CD4-positive, alpha-beta memory T cell (primary cell): ENCODE results near the gene MAFB. TPM values are rescaled to one million over a fixed set of nuclear protein-coding genes. Genes with fewer than 3 reads are reported as not detected.

Experiments
- CTCF ChIA-PET: fragments of 350-600 bp; sonication (Branson Sonifier 250); formaldehyde crosslinking; loops from one replicate; lab custom pipeline; 2021; ENCODE audit warnings: inconsistent platforms; ENCODE audit not compliant: partially characterized antibody; lab: Charles Lee
- POLR2A ChIA-PET: fragments of 350-600 bp; sonication (Branson Sonifier 250); formaldehyde crosslinking; loops from one replicate; lab custom pipeline; 2021; ENCODE audit not compliant: partially characterized antibody; lab: Charles Lee
- DNase-seq, 5 donors: peaks; one replicate each; pipeline versions ENCODE4 v3.0.0 to v3.0.0-alpha.2; 2020 to 2022; ENCODE audit warnings: mixed read lengths in 1 of 5
- H3K27ac ChIP-seq: one replicate; pipeline ENCODE4 v1.7.0; 2013; ENCODE audit warnings: low read depth, low read length
- H3K27me3 ChIP-seq: 2 replicates; pipeline ENCODE4 v1.7.0; 2013; ENCODE audit warnings: mild to moderate bottlenecking, low read length, moderate library complexity; ENCODE audit not compliant: insufficient read depth
- H3K36me3 ChIP-seq: 2 replicates; pipeline ENCODE4 v1.7.0; 2013; ENCODE audit warnings: mild to moderate bottlenecking, low read length, moderate library complexity; ENCODE audit not compliant: insufficient read depth
- H3K4me1 ChIP-seq: 2 replicates; pipeline ENCODE4 v1.7.0; 2013; ENCODE audit warnings: mild to moderate bottlenecking, low read length, moderate library complexity; ENCODE audit not compliant: insufficient read depth
- H3K4me3 ChIP-seq, 2 donors: one replicate each; pipeline ENCODE4 v1.7.0; 2013; ENCODE audit warnings: low read length in 2 of 2, mild to moderate bottlenecking in 1 of 2
- H3K9me3 ChIP-seq, 2 donors: one replicate each; pipeline ENCODE4 v1.7.0; 2013; ENCODE audit warnings: low read length in 2 of 2, control low read depth in 1 of 2; ENCODE audit not compliant: control insufficient read depth in 1 of 2
- H3K27ac Mint-ChIP-seq, 7 donors: one replicate each; pipeline ENCODE4 v1.8.0; 2020 to 2021; ENCODE audit warnings: mixed read lengths in 7 of 7, mild to moderate bottlenecking in 6 of 7, inconsistent platforms in 3 of 7, moderate library complexity in 3 of 7
- H3K27me3 Mint-ChIP-seq, 2 donors: one replicate each; pipeline ENCODE4 v1.8.0; 2020 to 2021; ENCODE audit warnings: mixed read lengths in 2 of 2
- H3K36me3 Mint-ChIP-seq, 2 donors: one replicate each; pipeline ENCODE4 v1.8.0; 2020 to 2021; ENCODE audit warnings: mixed read lengths in 2 of 2, inconsistent platforms in 1 of 2, mild to moderate bottlenecking in 1 of 2
- H3K4me1 Mint-ChIP-seq, 4 donors: one replicate each; pipeline ENCODE4 v1.8.0; 2020 to 2021; ENCODE audit warnings: mixed read lengths in 4 of 4, mild to moderate bottlenecking in 1 of 4
- H3K4me3 Mint-ChIP-seq, 8 donors: one replicate each; pipeline ENCODE4 v1.8.0; 2020 to 2021; ENCODE audit warnings: mixed read lengths in 8 of 8, mild to moderate bottlenecking in 7 of 8, moderate library complexity in 6 of 8, inconsistent platforms in 3 of 8
- H3K9me3 Mint-ChIP-seq, 8 donors: one replicate each; pipeline ENCODE4 v1.8.0; 2020 to 2021; ENCODE audit warnings: mixed read lengths in 8 of 8, mild to moderate bottlenecking in 5 of 8, inconsistent platforms in 3 of 8, moderate library complexity in 1 of 8
- intact Hi-C: fragments of 100-400 bp; cut with micrococcal nuclease; formaldehyde crosslinking; loops from one replicate; pipeline ENCODE4 v1.15.1; 2023
- polyA plus RNA-seq, 2 donors: library from polyadenylated mRNA; unstranded; fragments of 300-500 nt; fragmentation: Illumina TruSeq; gene quantifications; one replicate each; pipeline ENCODE4 v1.2.3, GENCODE V29; 2021
- total RNA-seq, 2 experiments: library from RNA; stranded (reverse); gene quantifications; one replicate each; pipeline ENCODE4 v1.2.3, GENCODE V29; 2021

The MAFB gene
- total and polyA plus RNA-seq, 4 experiments from 2014 or later = 0.07 to 2.6 (median 2.2) TPM; not detected in 1

- H3K36me3 Mint-ChIP-seq = no peaks in the 10 kb centered on the region
Observed at GRCh38 chr20:40714109-40714508, 25.1 kb upstream of the MAFB start.

GRCh38 chr20:40713508-40713907, 24.5 kb upstream of the MAFB start:
- Histone ChIP-seq H3K4me1 (no peaks in the 10 kb centered on the region), H3K4me3 (no peak overlapping the region), H3K27ac (no peak overlapping the region), H3K36me3 (no peaks in the 10 kb centered on the region), H3K9me3 (no peaks in the 10 kb centered on the region), H3K27me3 (no peaks in the 10 kb centered on the region)
- Mint-ChIP-seq H3K4me1 (no peaks in the 10 kb centered on the region), H3K27me3 (peaks cover 5 to 16% of the 10 kb centered on the region in 2 donors), H3K4me3 (no peak overlapping the region), H3K36me3 (no peaks in the 10 kb centered on the region), H3K9me3 (no peaks in the 10 kb centered on the region), H3K27ac (no peak overlapping the region)
- no peak for DNase-seq
- intact Hi-C loops = no loop called here
- CTCF ChIA-PET = no interaction called here
- POLR2A ChIA-PET = no interaction called here

More at GRCh38 chr20:40714109-40714508, 25.1 kb upstream of the MAFB start:
- no peak overlapping the region for H3K4me3 ChIP-seq
- H3K9me3 ChIP-seq = no peaks in the 10 kb centered on the region
- ChIA-PET POLR2A (no interaction called here), CTCF (no interaction called here)
- Mint-ChIP-seq H3K27ac (no peak overlapping the region), H3K4me3 (no peak overlapping the region), H3K27me3 (peaks cover 5 to 16% of the 10 kb centered on the region in 2 donors), H3K4me1 (no peaks in the 10 kb centered on the region), H3K9me3 (no peaks in the 10 kb centered on the region)
- H3K27me3 ChIP-seq = no peaks in the 10 kb centered on the region
- H3K27ac ChIP-seq = no peak overlapping the region
- H3K4me1 ChIP-seq = no peaks in the 10 kb centered on the region
- no peaks in the 10 kb centered on the region for H3K36me3 ChIP-seq
- DNase-seq = no peak
- intact Hi-C loops = no loop called here

- intact Hi-C loops = no loop called here
- Histone ChIP-seq H3K4me3 (no peak overlapping the region), H3K36me3 (no peaks in the 10 kb centered on the region), H3K4me1 (no peaks in the 10 kb centered on the region), H3K27me3 (no peaks in the 10 kb centered on the region), H3K9me3 (no peaks in the 10 kb centered on the region), H3K27ac (no peak overlapping the region)
- H3K4me1 Mint-ChIP-seq = no peaks in the 10 kb centered on the region
- peaks cover 3 to 11% of the 10 kb centered on the region in 2 donors for H3K27me3 Mint-ChIP-seq
- H3K36me3 Mint-ChIP-seq = no peaks in the 10 kb centered on the region
- CTCF ChIA-PET = no interaction called here
- DNase-seq = no peak
- no peak overlapping the region for H3K27ac Mint-ChIP-seq
- H3K4me3 Mint-ChIP-seq = no peak overlapping the region
- H3K9me3 Mint-ChIP-seq = no peaks in the 10 kb centered on the region
- POLR2A ChIA-PET = no interaction called here
Observed at GRCh38 chr20:40711079-40711478, 22.0 kb upstream of the MAFB start.

GRCh38 chr20:40710603-40711002, 21.6 kb upstream of the MAFB start:
- Histone ChIP-seq H3K4me1 (no peaks in the 10 kb centered on the region), H3K4me3 (no peak overlapping the region), H3K27me3 (no peaks in the 10 kb centered on the region), H3K27ac (no peak overlapping the region), H3K36me3 (no peaks in the 10 kb centered on the region), H3K9me3 (no peaks in the 10 kb centered on the region)
- Mint-ChIP-seq H3K27me3 (peaks cover 3 to 10% of the 10 kb centered on the region in 2 donors), H3K9me3 (no peaks in the 10 kb centered on the region), H3K4me3 (no peak overlapping the region), H3K4me1 (no peaks in the 10 kb centered on the region), H3K27ac (no peak overlapping the region), H3K36me3 (no peaks in the 10 kb centered on the region)
- intact Hi-C loops = no loop called here
- no peak for DNase-seq
- POLR2A ChIA-PET = no interaction called here
- CTCF ChIA-PET = no interaction called here

GRCh38 chr20:40706977-40707582, 18.0 kb upstream of the MAFB start:
- Mint-ChIP-seq H3K9me3 (no peaks in the 10 kb centered on the region), H3K36me3 (no peaks in the 10 kb centered on the region), H3K27me3 (peaks cover 3 to 4% of the 10 kb centered on the region in 2 donors), H3K4me3 (no peak overlapping the region), H3K27ac (peak overlapping the region in 1 of 7 donors; percentile 59), H3K4me1 (no peaks in the 10 kb centered on the region)
- Histone ChIP-seq H3K4me1 (no peaks in the 10 kb centered on the region), H3K27ac (no peak overlapping the region), H3K4me3 (no peak overlapping the region), H3K36me3 (no peaks in the 10 kb centered on the region), H3K27me3 (no peaks in the 10 kb centered on the region), H3K9me3 (no peaks in the 10 kb centered on the region)
- intact Hi-C loops = no loop called here
- DNase-seq = no peak
- ChIA-PET CTCF (no interaction called here), POLR2A (no interaction called here)

- Mint-ChIP-seq H3K27me3 (peaks cover 1 to 4% of the 10 kb centered on the region in 2 donors), H3K9me3 (no peaks in the 10 kb centered on the region), H3K4me1 (no peaks in the 10 kb centered on the region), H3K4me3 (no peak overlapping the region), H3K27ac (no peak overlapping the region), H3K36me3 (no peaks in the 10 kb centered on the region)
- Histone ChIP-seq H3K4me1 (no peaks in the 10 kb centered on the region), H3K27ac (no peak overlapping the region), H3K36me3 (no peaks in the 10 kb centered on the region), H3K9me3 (no peaks in the 10 kb centered on the region), H3K27me3 (no peaks in the 10 kb centered on the region), H3K4me3 (no peak overlapping the region)
- ChIA-PET CTCF (no interaction called here), POLR2A (no interaction called here)
- no peak for DNase-seq
- intact Hi-C loops = no loop called here
Observed at GRCh38 chr20:40705413-40705812, 16.4 kb upstream of the MAFB start.

- Mint-ChIP-seq H3K4me3 (no peak overlapping the region), H3K9me3 (no peaks in the 10 kb centered on the region), H3K27ac (no peak overlapping the region), H3K4me1 (no peaks in the 10 kb centered on the region), H3K36me3 (no peaks in the 10 kb centered on the region), H3K27me3 (peaks cover 1 to 4% of the 10 kb centered on the region in 2 donors)
- H3K27me3 ChIP-seq = no peaks in the 10 kb centered on the region
- DNase-seq = no peak
- no peaks in the 10 kb centered on the region for H3K36me3 ChIP-seq
- ChIA-PET CTCF (no interaction called here), POLR2A (no interaction called here)
- intact Hi-C loops = no loop called here
- no peak overlapping the region for H3K27ac ChIP-seq
- H3K4me1 ChIP-seq = no peaks in the 10 kb centered on the region
- no peaks in the 10 kb centered on the region for H3K9me3 ChIP-seq
- no peak overlapping the region for H3K4me3 ChIP-seq
Observed at GRCh38 chr20:40704828-40705227, 15.8 kb upstream of the MAFB start.
